AML-193 (cell line): ENCODE data around the gene WWOX.

Experiments
- DNase-seq, 2 experiments: peaks; one replicate each; lab custom pipeline; 2025; lab: John Stamatoyannopoulos, UW

WWOX gene

DNA sequence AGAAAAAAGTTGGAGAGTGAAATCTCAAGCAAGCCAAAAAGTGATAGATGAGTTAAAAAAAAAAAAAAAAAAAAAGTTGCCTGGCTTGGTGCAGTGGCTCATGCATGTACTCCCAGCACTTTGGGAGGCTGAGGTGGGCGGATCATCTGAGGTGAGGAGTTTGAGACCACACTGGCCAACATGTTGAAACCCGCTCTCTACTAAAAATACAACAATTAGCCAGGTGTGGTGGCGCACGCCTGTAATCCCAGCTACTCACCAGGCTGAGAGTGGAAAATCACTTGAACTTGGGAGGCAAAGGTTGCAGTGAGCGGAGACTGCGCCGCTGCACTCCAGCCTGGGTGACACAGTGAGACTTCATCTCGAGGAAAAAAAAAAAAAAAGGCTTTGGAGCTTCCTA is 668.8 kb downstream of the WWOX start:
- DNase-seq: no peak

DNA sequence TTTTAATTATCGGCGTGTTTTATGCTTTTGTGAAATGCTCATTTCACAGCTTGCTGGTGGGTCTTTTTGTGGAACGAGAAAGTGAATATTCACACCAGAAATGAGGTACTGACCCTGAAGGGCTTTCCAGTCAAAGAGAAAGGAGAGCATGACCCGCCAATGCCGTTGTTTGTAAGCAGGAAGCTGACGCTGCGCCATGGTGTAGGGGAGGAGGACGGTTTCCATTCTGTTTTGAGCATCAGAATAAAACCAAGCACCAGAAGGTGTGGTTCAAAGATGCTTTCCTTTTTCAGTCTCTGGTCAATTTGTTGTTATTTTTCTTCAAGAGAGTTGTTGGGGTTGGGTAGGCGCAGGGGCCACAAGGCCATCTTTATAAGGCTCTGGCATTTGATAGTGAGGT is 669.3 kb downstream of the WWOX start:
- no peak for DNase-seq

DNA sequence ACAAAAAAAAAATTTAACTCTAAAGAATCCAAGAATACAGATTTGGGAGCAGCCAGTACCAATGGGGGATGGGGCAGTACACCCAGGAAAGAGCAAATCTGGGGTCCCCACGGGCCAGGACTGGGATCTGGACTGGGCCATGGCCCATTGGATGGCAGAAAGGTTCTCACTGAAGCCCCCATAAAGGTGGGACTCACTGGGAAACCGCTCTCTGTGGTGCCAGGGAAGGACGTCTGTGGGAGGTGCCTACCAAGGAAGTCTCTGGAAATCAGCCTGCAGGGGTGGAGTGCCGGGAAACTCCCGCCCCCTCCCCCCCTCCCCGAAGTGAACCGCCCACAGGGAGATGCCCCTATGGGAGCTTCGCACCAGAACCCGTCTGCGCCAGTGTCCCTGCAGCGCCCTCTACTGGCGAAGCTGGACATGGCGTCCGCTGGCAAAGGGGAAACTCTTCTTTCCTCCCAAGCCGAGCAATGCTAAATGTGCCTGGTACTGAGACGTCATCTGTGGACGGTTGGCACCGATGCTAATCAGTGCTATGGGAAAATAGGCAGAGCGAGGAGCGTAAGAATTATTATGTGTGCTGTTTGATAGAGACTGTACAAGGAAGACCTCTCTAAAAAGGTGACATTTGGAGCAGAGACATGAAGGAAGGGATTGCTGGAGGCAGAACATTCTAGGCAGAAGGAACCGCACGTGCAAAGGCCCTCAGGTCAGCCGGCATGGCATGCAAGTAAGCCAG is 671.1 kb downstream of the WWOX start:
- peak; percentile 0 to 1 for DNase-seq

DNA sequence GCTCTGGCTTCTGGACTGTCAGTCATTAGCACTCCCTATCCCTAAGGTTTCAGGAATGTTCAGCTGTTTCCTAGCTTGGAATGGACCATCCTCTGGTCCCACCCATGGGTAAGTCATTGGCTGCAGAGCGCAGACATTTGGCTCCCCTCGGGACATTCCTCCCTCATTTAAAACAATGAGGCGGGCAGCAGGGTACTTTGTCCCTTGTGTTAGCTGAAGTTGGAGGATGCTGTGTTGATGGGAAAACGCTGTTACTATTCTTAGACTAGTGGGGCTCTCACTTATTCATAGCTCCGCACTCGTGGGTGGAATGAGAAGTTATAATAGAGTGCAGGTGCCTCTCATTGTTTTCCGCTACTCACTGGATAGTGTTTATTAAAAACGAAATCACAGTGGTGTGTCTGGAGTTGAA is 673.8 kb downstream of the WWOX start:
- DNase-seq: no peak

DNA sequence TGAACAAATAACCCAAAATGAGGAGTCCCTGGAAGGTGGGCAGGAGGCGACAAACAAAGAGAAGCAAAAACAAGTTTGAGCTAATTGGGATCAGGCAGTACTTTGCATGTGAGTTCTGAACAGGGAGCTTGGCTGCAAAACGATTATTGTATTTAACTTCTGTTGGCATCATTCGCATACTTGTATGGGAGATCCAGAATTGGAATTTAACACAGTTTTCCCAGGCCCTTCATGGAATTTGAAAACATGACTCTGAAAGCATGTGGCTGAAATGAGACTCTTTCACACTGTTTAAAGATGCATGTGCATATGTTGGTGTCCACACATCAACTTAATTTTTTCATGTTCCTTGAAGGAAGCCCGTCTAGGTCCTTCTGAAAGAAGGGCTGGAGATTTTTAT is 674.3 kb downstream of the WWOX start:
- no peak for DNase-seq

DNA sequence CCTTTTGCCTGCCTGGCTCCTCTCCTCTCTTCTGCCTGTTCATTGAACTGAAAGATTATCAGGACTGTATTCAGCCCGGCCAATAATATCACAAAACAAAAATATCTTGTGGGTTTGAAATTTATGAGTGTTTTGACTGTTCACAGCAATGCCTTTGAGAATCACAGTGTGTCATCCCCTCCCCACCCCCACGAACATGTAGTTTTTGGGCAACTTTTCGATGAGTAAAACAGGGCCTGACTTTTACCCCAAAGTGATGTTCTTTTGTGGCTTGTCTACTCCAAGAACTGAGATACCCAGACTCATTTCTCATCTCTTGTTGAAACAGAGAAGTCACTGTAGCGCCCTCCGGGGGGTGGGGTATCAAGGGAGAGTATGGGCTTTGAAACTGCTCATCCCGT is 675.7 kb downstream of the WWOX start:
- no peak for DNase-seq

DNA sequence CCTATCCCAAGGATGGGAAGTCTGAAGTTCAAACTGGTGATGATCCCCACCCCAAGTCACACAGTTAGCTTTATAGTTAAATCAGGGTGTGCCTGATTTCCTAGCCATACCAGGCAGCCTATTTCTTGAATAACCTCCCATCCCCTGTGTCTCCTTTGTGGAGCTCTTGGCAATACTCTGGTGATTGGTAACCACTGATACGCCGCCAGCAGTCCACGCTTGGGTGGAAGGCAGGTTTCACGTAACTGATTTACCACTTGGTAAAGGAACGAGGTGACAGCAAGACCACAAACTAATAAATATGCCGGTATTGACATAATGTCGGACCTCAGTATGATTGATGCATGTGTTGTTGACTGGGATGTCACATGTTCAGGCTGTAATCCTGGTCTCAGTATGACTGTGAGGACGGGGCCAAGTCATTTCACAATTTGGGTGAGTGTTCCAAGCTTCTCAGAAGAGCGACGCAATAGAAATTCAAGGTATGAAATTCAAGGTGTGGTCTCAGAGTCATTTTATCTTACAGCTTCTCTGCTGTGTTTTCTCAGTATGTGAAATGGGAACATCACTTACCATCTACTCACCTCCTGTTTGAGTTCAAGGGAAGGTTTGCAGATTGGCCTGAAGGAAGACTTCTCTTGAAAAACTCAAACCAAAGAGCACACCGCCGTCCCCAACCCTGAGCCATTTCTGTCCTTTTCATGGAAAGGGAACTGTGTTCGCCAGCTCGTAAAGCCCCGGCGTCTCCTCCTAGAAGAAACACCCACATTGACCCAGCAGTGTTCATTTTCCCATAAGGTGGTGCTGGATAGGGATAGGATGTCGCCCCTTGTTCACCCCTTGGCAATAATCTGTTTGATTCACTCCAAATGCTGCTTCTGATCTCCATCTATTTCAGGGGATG is 678.9 kb downstream of the WWOX start:
- no peak for DNase-seq

DNA sequence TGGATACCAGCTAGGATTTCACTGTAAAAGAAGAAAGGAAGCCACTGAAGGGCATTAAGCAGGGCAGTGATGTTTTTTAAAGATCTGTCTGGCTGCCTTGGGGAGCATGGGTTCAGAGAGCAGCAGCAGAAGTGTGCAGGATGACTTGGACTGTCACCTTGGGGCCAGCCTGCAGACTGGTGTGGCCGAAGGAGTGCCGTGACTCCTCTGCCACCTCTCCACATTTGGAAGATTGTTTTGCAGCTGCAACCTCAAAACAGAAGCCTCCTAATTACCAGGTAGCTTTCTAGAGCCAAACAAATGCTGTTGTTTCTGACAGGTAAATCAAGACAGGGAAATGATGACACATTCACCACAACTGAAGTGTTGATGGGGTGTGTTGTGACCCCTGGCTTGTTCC is 681.4 kb downstream of the WWOX start:
- no peak for DNase-seq

DNA sequence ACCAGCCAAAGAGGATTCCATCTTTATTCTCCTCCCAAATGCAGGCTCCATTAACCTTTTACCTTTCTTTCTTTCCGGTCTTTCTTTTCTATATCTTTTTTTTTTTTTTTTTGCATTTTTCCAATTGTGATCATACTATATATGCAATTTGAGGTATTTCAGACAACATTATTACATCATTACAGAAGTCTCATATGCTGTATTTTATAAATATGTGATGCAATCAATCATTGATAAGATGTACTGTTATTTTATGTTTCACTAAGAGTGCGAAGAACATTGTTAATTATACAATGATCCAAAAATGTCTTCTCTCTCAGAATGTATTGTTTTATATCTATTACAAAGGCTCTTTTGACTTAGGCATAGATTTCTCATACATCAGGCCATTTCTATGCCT is 683.1 kb downstream of the WWOX start:
- DNase-seq: no peak

DNA sequence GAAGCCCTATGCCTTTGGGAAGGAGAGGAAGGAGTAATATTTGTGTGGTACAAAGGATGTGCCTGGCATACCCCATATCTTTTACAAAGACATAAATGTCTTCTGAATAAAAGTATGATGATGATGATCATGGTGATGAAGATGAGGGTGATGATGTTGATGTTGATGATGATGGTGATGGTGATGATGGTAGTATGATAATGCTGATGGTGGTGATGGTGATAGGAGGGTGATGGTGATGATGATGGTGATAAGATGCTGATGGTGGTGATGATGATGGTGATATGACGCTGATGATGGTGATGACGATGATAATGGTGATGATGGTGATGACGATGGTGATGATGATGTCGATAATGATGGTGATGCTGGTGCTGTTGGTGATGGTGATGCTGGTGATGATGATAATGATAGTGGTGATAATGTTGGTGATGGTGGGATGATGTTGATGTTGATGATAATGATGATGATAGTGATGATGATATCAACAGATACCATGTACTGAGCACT is 684.2 kb downstream of the WWOX start:
- DNase-seq: no peak

DNA sequence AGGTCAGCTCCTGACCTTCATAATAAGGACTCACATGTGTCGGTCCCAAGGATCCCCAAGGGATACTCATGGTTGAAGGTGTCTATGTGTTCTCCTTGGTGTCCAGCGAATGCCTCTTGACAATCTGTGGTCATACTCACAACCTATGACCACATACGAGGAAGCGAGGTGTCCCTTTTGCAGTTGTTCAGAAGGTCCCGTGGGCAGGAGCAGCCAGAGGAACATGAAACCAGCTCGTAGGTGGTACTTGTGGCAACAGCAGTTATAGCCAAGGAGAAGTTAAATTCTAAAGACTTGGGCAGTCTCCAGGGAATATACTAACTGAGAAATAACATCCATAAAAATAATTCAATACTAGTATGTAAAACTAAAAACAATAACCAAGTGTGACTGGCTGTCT is 685.3 kb downstream of the WWOX start:
- no peak for DNase-seq

DNA sequence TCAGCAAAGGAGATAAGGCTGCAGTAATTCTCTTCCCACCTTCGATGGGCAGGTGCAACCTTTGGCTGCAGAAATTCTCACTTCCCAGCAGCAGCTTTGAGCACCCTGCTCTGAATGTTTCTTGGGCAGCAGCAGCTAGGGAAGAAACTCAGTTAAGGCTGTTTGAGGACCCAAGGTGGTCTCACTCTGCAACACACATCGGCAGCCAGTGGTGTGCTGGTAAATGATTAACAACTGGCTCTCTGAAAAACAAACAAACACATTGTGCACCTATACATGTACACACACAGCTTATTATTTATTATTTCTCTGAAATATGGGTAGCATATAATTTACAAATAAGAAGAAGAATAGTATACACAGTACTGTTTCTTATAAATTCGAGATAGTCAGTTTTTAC is 685.8 kb downstream of the WWOX start:
- no peak for DNase-seq

DNA sequence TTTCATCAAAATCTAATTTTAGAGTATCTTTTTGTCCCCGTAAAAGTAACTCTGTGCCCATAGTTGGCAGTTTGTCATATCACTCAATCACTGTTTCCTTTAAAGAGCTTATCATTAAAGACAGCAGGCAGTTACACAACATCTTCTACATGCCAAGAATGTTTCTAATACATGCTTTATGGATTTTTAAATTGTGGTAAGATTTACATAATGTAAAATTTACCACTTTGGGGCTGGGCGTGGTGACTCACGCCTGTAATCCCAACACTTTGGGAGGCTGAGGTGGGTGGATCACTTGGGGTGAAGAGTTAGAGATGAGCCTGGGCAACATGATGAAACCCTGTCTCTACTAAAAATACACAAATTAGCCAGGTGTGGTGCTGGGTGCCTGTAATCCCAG is 687.2 kb downstream of the WWOX start:
- no peak for DNase-seq

DNA sequence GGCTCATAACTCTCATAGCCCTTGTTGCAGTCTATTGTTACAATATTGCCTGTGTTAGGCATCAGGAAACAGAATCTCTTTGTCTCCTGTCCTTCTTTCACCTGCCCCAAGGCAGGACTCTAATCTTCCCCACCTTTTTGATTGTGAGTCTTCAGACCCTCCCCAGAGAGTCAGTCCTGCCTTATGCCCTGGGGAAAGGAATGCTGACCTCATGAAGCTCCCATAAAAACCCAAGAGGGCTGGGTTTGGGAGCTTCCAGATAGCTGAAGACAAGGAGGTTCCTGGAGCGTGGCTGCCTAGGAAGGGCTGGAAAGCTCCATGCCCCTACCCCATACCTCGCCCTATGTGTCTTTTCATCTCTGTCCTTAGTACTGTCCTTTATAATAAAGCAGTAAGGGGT is 688.8 kb downstream of the WWOX start:
- no peak for DNase-seq

DNA sequence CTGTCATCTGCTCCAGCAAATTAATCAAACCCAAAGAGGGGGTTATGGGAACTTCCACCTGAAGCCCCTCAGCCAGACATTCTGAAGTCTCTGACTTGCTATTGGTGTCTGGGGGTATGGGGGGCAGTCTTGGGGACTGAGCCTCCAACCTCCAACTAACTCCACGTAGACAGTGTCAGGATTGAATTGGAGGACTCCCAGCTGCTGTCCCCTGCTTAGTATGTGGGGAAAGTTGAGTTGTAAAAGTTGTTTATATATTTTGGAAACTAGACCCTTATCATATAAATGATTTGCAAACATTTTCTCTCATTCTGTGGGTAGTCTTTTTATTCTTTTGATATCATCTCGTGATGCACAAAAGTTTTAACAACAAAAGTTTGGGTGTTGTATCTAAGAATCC is 689.2 kb downstream of the WWOX start:
- DNase-seq: no peak

DNA sequence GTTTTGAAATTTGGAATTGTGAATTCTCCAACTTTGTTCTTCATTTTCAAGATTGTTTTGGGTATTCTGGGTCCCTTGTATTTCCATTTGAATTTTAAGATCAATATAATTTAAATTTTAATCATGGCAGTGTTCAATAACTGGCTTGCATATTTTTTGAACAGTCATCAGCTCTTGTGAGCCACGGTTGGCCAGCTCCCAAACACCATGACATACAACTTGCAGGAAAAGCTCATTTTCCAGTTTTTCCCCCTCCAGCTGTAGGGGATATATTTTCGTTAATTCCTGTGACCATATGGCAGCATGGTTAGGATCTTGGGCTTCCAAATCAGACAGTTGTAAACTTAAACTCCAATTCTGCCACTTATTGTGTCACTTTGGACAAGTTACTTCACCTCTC is 690.1 kb downstream of the WWOX start:
- DNase-seq: no peak

DNA sequence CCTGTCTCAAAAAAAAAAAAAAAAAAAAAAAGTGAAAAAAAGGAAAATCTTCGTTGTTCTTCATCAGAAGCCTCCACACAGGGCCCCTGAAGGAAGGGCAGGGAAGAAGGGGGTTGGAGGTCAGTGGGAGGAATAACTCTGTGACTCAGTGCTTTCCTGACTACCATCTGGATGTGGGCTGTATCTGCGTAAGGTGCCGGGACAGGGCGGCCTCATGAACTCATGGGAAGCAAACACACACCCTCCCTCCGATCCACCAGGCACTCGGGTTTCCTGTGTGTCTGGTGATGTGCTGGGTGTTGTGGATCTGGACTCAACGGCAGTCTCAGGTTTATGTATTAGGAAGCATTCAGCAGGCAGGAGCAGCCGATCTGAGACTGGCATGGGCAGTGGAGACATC is 691.6 kb downstream of the WWOX start:
- DNase-seq: no peak

DNA sequence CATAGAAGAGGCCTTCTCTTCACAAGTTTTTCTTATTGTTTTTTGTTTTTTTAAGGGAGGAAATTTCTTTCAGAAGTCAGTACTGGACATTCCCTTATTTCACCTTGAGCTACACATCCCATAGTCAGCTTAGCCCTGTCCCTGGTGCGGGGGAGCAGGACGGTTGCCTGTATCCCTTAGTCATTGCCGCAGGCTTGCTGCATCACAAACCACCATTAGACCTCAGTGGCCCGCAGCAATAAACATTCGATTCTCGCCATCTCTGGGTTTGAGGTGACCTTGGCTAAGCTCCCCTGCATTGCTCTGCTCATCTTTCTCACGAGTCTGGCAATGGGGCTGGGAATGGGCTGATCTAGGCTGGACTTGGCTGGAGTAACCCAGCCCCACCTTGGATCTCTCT is 692.5 kb downstream of the WWOX start:
- DNase-seq: no peak

DNA sequence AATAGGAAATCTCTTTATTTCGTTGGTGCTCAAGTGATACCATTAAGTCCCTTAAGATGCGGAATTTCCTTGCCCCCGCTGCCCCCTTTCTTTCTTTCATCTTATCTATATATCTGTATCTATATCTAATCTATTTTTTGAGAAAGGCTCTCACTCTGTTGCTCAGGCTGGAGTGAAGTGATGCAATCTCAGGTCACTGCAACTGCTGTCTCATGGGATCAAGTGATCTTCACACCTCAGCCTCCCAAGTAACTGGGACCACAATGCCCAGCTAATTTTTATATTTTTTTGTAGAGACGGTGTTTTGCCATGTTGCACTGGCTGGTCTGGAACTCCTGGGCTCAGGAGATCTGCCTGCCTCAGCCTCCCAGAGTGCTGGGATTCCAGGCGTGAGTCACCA is 693.5 kb downstream of the WWOX start:
- DNase-seq: no peak

DNA sequence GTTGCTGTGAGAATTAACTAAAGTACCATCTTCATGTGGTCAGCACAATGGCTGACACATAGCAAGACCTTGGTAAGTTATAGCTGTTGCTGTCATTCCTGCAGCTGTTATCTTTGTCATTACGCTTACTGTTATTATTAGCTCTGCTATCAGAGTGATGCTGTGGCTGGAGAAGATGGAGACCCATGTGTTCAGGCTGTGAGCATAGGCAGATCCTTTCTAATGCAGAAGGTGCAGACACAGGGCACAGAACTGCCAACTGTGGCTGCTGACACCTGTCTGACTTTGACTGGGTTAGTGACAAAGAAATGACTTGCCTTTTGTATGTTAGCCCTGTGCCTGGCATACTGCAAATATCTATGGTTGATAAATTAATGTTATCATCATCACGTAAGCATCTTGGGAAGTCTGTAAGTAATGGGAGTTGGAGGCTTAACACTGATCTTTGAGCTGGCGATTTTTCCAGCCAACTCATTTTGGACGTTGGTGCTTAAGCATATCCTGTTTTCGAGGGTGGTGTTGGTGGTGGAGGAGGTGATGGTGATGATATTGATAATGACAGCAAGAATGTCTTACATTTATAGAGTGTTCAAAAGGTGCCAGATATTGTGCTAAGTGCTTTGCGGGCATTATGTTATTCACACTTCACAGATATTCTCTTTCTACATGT is 695.3 kb downstream of the WWOX start:
- no peak for DNase-seq

DNA sequence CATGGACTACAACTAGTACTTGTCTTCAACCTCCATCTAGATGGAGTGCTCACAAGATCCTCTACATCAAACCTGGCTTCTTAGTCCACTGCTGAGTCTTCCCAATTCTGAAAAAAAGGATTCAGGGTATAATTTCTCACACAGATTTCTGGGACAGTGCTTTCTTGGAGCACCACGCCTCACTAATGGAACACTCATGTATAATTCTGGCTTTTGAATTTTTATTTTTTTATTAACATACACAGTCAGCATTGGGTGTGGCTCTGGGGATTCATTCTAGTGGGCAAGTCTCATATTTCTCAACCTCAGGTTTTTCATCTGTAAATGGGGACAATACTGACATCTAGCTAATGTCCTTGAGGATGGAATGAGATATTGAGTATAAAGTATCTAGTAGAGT is 696.0 kb downstream of the WWOX start:
- DNase-seq: no peak

DNA sequence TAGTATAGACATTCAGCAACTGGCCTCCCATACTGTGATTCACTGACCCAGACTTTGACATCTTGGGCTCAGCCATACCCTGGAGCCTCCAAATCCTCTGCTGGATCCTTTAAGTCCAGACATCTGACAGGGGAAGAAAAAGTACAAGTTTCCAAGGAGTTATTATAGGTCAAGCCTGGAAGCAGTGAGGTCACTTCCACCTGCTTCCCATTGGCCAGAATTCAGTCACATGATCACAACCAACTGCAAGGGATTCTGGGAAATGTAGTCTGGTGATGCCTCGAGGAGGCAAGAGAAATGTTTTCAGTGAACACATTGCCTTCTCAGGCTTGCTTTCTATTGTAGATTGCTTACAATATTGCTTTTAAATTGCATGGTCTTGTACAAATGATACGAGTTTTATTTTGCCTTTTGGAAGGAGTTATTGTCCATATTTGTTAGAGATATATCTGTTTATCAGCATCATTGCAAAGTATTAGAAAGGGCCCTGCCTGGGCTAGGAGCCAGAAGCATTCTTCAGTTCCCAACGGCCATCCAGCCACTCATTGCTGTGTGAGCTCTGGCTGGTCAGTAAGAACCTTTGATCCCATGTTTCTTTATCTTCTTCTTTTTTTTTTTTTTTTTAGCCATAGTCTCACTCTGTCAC is 696.9 kb downstream of the WWOX start:
- DNase-seq: no peak
